GM23338 (cell line): ENCODE results near the gene TIMM9.
A peak's percentile ranks its signal among the peaks of the same experiment; 100 is the strongest.

Experiments used
- CREB1 ChIP-seq: fragments of 250-450 bp; sonication (Bioruptor Pico); IDR thresholded peaks from 2 replicates; pipeline ENCODE4 v1.5.0; 2020; ENCODE audit warnings: low read depth, mild to moderate bottlenecking, moderate library complexity
- CTCF ChIP-seq, 2 experiments: fragments of 200-600 bp in 1 of 2; sonication (generic) in 1 of 2; conservative IDR thresholded peaks; 2 replicates each; pipeline versions ENCODE4 v1.5.1 to v1.6.1; 2016 to 2017; ENCODE audit warnings: antibody characterized with exemption in 2 of 2, low read depth in 2 of 2, mild to moderate bottlenecking in 2 of 2, moderate library complexity in 1 of 2
- ETS1 ChIP-seq: IDR thresholded peaks from 2 replicates; pipeline ENCODE4 v1.6.1; 2016; ENCODE audit warnings: antibody characterized with exemption
- EZH2 ChIP-seq: fragments of 200-600 bp; sonication (generic); IDR thresholded peaks from one replicate; pipeline ENCODE4 v1.8.0; 2017; ENCODE audit warnings: antibody characterized with exemption, mild to moderate bottlenecking, low read depth; ENCODE audit not compliant: unreplicated experiment
- EZH2phosphoT487 ChIP-seq: fragments of 200-600 bp; sonication (generic); IDR thresholded peaks from one replicate; pipeline ENCODE4 v1.8.1; 2018; ENCODE audit warnings: antibody characterized with exemption; ENCODE audit not compliant: unreplicated experiment
- JUNB ChIP-seq: IDR thresholded peaks from one replicate; pipeline ENCODE4 v1.6.1; 2016; ENCODE audit warnings: antibody characterized with exemption; ENCODE audit not compliant: unreplicated experiment
- NANOG ChIP-seq: IDR thresholded peaks from 2 replicates; pipeline ENCODE4 v1.6.1; 2016; ENCODE audit warnings: antibody characterized with exemption, borderline replicate concordance
- POLR2AphosphoS5 ChIP-seq: IDR thresholded peaks from 2 replicates; pipeline ENCODE4 v1.6.1; 2016; ENCODE audit warnings: antibody characterized with exemption, low read depth
- REST ChIP-seq: IDR thresholded peaks from one replicate; pipeline ENCODE4 v1.6.1; 2018; ENCODE audit warnings: antibody characterized with exemption; ENCODE audit not compliant: unreplicated experiment
- STAT1 ChIP-seq: IDR thresholded peaks from one replicate; pipeline ENCODE4 v1.6.1; 2016; ENCODE audit warnings: antibody characterized with exemption; ENCODE audit not compliant: unreplicated experiment
- ZNF114 ChIP-seq: fragments of 250-450 bp; sonication (Bioruptor Pico); IDR thresholded peaks from 2 replicates; pipeline ENCODE4 v1.5.0; 2020; ENCODE audit warnings: mild to moderate bottlenecking, moderate library complexity
- ZNF331 ChIP-seq: fragments of 250-450 bp; sonication (Bioruptor Pico); IDR thresholded peaks from 2 replicates; pipeline ENCODE4 v1.5.0; 2020; ENCODE audit warnings: low read depth, mild to moderate bottlenecking, moderate library complexity
- ZNF462 ChIP-seq: fragments of 250-450 bp; sonication (Bioruptor Pico); IDR thresholded peaks from 2 replicates; pipeline ENCODE4 v1.5.0; 2020; ENCODE audit warnings: mild to moderate bottlenecking, moderate library complexity

GRCh38 chr14:58427281-58428117 lies at the start of gene TIMM9, which contains the start of gene KIAA0586:
- TF ChIP-seq CTCF (conservative IDR thresholded peaks at IDR 0.05; ENCODE audit: low read depth in 2 of 2) = no peak
- no peak for TF ChIP-seq EZH2phosphoT487
- TF ChIP-seq EZH2 = no peak
- peak; percentile 81 for TF ChIP-seq POLR2AphosphoS5
- no peak for TF ChIP-seq ZNF331 (CRISPR knock-in tag)
- no peak for TF ChIP-seq JUNB
- no peak for TF ChIP-seq REST
- peak; percentile 51; the same call in 1 of the 2 replicates for TF ChIP-seq CREB1
- TF ChIP-seq ZNF114 = no peak
- 0 out of 2 replicates have a peak, but pooled peaks have one; percentile 4 for TF ChIP-seq ETS1
- TF ChIP-seq NANOG = no peak
- no peak for TF ChIP-seq ZNF462
- no peak for TF ChIP-seq STAT1
